ENCODE results near the gene RAD51B. TPM values are rescaled to one million over a fixed set of nuclear protein-coding genes. Genes with fewer than 3 reads are reported as not detected.
A peak's percentile ranks its signal among the peaks of the same experiment; 100 is the strongest.

RAD51B gene
- total RNA-seq, 2 donors from 2014 or later, result 9.3 to 12.1 TPM

- Histone ChIP-seq H3K36me3 (no peaks in the 10 kb centered on the region), H3K9me3 (no peaks in the 10 kb centered on the region)
Observed at GRCh38 chr14:68165274-68165843, 345.8 kb downstream of the RAD51B start.

GRCh38 chr14:68166731-68167382, 347.3 kb downstream of the RAD51B start:
- H3K9me3 ChIP-seq, result no peaks in the 10 kb centered on the region
- DNase-seq (ENCODE audit: low spot score), result no peak
- no peak for TF ChIP-seq CTCF (IDR thresholded peaks at IDR 0.05)
- H3K27ac ChIP-seq, result no peak overlapping the region
- H3K4me1 ChIP-seq (ENCODE audit: control insufficient read depth in 1 of 2, low read depth in 2 of 2), result peaks cover 15 to 34% of the 10 kb centered on the region in 2 donors
- no peak for ATAC-seq (ENCODE audit: insufficient number of reproducible peaks, low FRiP score, low read depth)
- no peak overlapping the region for H3K4me3 ChIP-seq
- no peaks in the 10 kb centered on the region for H3K36me3 ChIP-seq
- H3K27me3 ChIP-seq (replicated peaks; ENCODE audit: insufficient read depth), result no peaks in the 10 kb centered on the region

More at GRCh38 chr14:68165274-68165843, 345.8 kb downstream of the RAD51B start:
- DNase-seq (ENCODE audit: low spot score) (no peak), ATAC-seq (ENCODE audit: insufficient number of reproducible peaks, low FRiP score, low read depth) (no peak)
- TF ChIP-seq CTCF (IDR thresholded peaks at IDR 0.05), result no peak
- Histone ChIP-seq H3K4me3 (no peak overlapping the region), H3K27ac (peak overlapping the region; percentile 6 to 26), H3K4me1 (ENCODE audit: control insufficient read depth in 1 of 2, low read depth in 2 of 2) (peaks cover 15 to 42% of the 10 kb centered on the region in 2 donors), H3K27me3 (replicated peaks; ENCODE audit: insufficient read depth) (no peaks in the 10 kb centered on the region)

GRCh38 chr14:68167383-68168087, 348.0 kb downstream of the RAD51B start:
- ATAC-seq (ENCODE audit: insufficient number of reproducible peaks, low FRiP score, low read depth) (no peak), DNase-seq (ENCODE audit: low spot score) (no peak)
- TF ChIP-seq CTCF (IDR thresholded peaks at IDR 0.05), result no peak
- Histone ChIP-seq H3K27ac (no peak overlapping the region), H3K27me3 (replicated peaks; ENCODE audit: insufficient read depth) (no peaks in the 10 kb centered on the region), H3K9me3 (no peaks in the 10 kb centered on the region), H3K4me1 (ENCODE audit: control insufficient read depth in 1 of 2, low read depth in 2 of 2) (peaks cover 15 to 34% of the 10 kb centered on the region in 2 donors), H3K4me3 (no peak overlapping the region), H3K36me3 (no peaks in the 10 kb centered on the region)

GRCh38 chr14:68168460-68169109, 349.0 kb downstream of the RAD51B start:
- Histone ChIP-seq H3K27me3 (replicated peaks; ENCODE audit: insufficient read depth) (no peaks in the 10 kb centered on the region), H3K36me3 (no peaks in the 10 kb centered on the region), H3K9me3 (no peaks in the 10 kb centered on the region), H3K4me3 (no peak overlapping the region), H3K27ac (no peak overlapping the region), H3K4me1 (ENCODE audit: control insufficient read depth in 1 of 2, low read depth in 2 of 2) (peaks cover 15 to 40% of the 10 kb centered on the region in 2 donors)
- no peak for ATAC-seq (ENCODE audit: insufficient number of reproducible peaks, low FRiP score, low read depth)
- TF ChIP-seq CTCF (IDR thresholded peaks at IDR 0.05), result no peak
- no peak for DNase-seq (ENCODE audit: low spot score)

GRCh38 chr14:68172216-68172615, 352.6 kb downstream of the RAD51B start:
- Histone ChIP-seq H3K4me3 (no peak overlapping the region), H3K27ac (no peak overlapping the region), H3K27me3 (replicated peaks; ENCODE audit: insufficient read depth) (no peaks in the 10 kb centered on the region), H3K9me3 (no peaks in the 10 kb centered on the region), H3K36me3 (no peaks in the 10 kb centered on the region), H3K4me1 (ENCODE audit: control insufficient read depth in 1 of 2, low read depth in 2 of 2) (peaks cover 0 to 18% of the 10 kb centered on the region in 2 donors)
- ATAC-seq (ENCODE audit: insufficient number of reproducible peaks, low FRiP score, low read depth) (no peak), DNase-seq (ENCODE audit: low spot score) (no peak)
- no peak for TF ChIP-seq CTCF (IDR thresholded peaks at IDR 0.05)

All from thoracic aorta (tissue), 2 donors.